ENCODE measurements around the gene PLCG1. TPM values are rescaled to one million over a fixed set of nuclear protein-coding genes. Genes with fewer than 3 reads are reported as not detected.
A peak's percentile ranks its signal among the peaks of the same experiment; 100 is the strongest.

Gene PLCG1
- total RNA-seq, 4 donors from 2014 or later, result 54.0 to 188 (median 91.5) TPM

DNA sequence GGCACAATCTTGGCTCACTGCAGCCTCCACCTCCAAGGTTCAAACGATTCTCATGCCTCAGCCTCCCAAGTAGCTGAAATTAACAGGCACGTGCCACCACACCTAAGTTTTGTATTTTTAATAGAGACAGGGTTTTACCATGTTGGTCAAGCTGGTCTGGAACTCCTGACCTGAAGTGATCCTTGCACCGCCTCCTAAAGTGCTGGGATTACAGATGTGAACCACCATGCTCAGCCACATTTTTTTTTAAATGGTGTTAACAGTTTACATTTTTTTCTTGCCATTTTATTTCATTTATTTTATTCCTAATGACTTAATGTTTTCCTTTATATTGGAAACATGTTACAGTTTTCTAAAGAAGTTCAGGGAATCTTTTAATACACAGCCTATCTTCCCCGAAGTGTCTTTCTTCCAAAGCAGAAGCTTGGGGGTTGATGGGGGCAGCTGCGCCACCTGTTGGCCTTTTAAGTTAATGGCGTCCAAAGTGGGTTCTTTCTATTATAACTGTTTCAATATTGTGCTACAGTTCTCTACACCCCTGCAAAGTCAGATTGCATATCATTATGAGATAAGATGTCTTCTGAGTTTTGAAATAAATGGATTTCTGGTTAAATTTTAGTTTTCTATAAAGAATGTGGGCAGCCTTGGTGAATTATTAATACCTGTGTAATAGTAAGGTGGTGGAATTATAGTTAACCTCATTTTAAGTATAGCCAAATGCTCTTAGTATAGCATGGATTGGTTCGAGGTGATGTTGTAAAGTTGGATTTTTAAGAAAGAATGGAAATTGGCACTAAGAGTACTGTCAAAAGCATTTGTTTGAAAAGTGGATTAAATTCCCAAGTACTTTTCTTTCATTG lies 42.0 kb upstream of the PLCG1 start:
- Histone ChIP-seq H3K9me3 (no peaks in the 10 kb centered on the region), H3K4me3 (no peak overlapping the region), H3K27me3 (no peaks in the 10 kb centered on the region), H3K4me1 (no peaks in the 10 kb centered on the region), H3K27ac (no peak overlapping the region), H3K36me3 (peaks cover 74% of the 10 kb centered on the region)
- DNase-seq (ENCODE audit: low spot score in 2 of 2), result no peak
- TF ChIP-seq, protein P1, sequence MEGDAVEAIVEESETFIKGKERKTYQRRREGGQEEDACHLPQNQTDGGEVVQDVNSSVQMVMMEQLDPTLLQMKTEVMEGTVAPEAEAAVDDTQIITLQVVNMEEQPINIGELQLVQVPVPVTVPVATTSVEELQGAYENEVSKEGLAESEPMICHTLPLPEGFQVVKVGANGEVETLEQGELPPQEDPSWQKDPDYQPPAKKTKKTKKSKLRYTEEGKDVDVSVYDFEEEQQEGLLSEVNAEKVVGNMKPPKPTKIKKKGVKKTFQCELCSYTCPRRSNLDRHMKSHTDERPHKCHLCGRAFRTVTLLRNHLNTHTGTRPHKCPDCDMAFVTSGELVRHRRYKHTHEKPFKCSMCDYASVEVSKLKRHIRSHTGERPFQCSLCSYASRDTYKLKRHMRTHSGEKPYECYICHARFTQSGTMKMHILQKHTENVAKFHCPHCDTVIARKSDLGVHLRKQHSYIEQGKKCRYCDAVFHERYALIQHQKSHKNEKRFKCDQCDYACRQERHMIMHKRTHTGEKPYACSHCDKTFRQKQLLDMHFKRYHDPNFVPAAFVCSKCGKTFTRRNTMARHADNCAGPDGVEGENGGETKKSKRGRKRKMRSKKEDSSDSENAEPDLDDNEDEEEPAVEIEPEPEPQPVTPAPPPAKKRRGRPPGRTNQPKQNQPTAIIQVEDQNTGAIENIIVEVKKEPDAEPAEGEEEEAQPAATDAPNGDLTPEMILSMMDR (IDR thresholded peaks at IDR 0.05), result peak; percentile 70 to 87
- no peak for TF ChIP-seq POLR2A (IDR thresholded peaks at IDR 0.05)
- 46% methylated on average over 7 of the region's 7 CpGs for WGBS

DNA sequence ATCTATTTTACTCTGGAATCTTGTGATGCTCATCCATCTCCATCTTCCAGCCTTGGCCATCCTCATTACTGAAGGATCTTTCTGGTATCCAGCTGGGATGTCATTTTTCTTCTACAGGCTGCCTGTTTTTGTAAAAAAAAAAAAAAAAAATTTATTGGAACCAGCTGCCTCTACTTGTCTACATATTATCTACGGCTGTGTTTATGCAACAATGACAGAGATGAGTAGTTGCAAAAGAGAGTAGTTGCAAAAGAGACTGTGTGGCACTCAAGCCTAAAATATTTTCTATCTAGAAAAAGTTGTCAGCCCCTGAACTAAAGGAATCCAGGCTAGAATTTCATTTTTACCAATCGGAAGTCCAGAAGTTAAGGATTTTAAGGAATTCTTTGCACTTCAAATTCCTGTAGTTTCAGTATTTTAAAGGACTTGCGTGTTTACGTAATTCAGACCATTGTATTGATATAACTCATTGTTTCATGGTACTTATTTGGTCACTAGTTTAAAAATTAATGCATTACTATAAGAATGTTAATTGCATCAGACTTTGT lies 38.6 kb upstream of the PLCG1 start:
- no peak overlapping the region for H3K27ac ChIP-seq
- no peak for DNase-seq (ENCODE audit: low spot score in 2 of 2)
- H3K4me3 ChIP-seq, result no peak overlapping the region
- H3K4me1 ChIP-seq, result no peaks in the 10 kb centered on the region
- no peak for TF ChIP-seq POLR2A (IDR thresholded peaks at IDR 0.05)
- peak in 1 of 3 donors; percentile 16 for TF ChIP-seq POLR2AphosphoS5 (IDR thresholded peaks at IDR 0.05)
- TF ChIP-seq EP300 (IDR thresholded peaks at IDR 0.05), result no peak
- TF ChIP-seq, protein P1 (IDR thresholded peaks at IDR 0.05), result no peak
- H3K36me3 ChIP-seq, result peaks cover 87% of the 10 kb centered on the region
- 76% methylated on average over 4 of the region's 4 CpGs for WGBS
- H3K9me3 ChIP-seq, result no peaks in the 10 kb centered on the region
- no peaks in the 10 kb centered on the region for H3K27me3 ChIP-seq

DNA sequence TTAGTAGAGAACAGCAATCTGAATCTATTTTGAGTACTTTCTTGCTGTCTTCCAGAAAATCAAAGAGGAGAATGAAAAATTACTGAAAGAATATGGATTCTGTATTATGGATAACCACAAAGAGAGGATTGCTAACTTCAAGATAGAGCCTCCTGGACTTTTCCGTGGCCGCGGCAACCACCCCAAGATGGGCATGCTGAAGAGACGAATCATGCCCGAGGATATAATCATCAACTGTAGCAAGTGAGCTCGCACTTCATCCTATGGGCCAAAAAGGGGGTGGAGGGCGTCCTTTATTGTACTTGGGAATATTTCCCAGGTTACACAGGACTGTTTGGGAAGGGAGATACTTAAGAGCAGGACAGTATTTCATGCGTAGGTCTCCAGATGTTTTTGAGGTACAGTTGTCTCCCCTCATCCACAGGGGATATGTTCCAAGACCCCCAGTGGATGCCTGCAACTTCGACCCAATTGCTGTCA lies 37.3 kb upstream of the PLCG1 start:
- H3K27me3 ChIP-seq, result no peaks in the 10 kb centered on the region
- 90% methylated on average over 9 of the region's 9 CpGs for WGBS
- no peak overlapping the region for H3K4me3 ChIP-seq
- DNase-seq (ENCODE audit: low spot score in 2 of 2), result no peak
- no peaks in the 10 kb centered on the region for H3K9me3 ChIP-seq
- TF ChIP-seq POLR2A (IDR thresholded peaks at IDR 0.05) (no peak), EP300 (IDR thresholded peaks at IDR 0.05) (no peak)
- TF ChIP-seq, protein P1 (IDR thresholded peaks at IDR 0.05), result no peak
- peaks cover 90% of the 10 kb centered on the region for H3K36me3 ChIP-seq
- H3K27ac ChIP-seq, result no peak overlapping the region
- H3K4me1 ChIP-seq, result no peaks in the 10 kb centered on the region

DNA sequence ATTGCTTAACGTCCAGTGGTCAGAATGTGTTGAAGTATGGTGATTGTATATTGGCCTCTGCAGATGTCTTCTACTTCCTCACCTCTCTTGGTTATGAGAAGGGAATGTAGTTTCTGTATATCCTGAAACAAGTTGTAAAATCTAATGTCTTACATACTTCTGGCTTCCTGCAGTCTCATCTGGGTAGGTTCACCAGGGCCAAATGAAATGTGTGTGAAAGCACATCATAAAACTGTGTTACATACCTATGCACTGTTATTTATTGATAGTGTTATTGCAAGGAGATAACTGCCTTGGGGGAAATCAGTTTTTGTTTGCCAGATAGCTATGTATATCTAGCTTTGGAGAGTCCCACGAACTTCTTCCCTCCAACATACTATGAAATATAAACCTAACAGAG lies 35.7 kb upstream of the PLCG1 start:
- 90% methylated on average over 2 of the region's 2 CpGs for WGBS

DNA sequence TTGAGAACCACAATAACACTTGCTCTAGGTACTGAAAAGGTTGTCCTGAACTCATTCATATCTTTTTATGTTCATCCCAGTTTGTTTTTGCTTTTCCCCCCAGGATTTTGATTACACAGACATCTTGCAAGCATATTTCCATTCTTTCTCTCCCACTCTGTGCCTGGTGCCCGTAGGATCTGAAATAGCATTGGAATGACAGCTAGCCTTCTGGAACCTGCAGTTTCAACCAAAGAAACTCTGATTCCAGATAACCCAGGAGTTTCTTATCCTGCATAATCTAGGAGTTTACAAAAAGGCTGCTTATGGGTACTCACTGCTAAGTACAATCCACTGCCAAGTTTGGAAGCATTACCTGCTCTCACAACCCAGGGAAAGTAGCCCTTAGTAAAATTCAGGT lies 28.8 kb upstream of the PLCG1 start:
- no peak for DNase-seq (ENCODE audit: low spot score in 2 of 2)
- Histone ChIP-seq H3K27ac (no peak overlapping the region), H3K36me3 (peaks cover 63% of the 10 kb centered on the region), H3K4me1 (no peaks in the 10 kb centered on the region), H3K27me3 (no peaks in the 10 kb centered on the region), H3K9me3 (no peaks in the 10 kb centered on the region), H3K4me3 (no peak overlapping the region)
- 100% methylated on average over 1 of the region's 1 CpG for WGBS
- TF ChIP-seq EP300 (IDR thresholded peaks at IDR 0.05), result no peak
- TF ChIP-seq POLR2A (IDR thresholded peaks at IDR 0.05), result no peak
- TF ChIP-seq, protein P1 (IDR thresholded peaks at IDR 0.05), result no peak
- TF ChIP-seq POLR2AphosphoS5 (IDR thresholded peaks at IDR 0.05), result no peak

More for the DNA sequence above, 35.7 kb upstream of the PLCG1 start:
- Histone ChIP-seq H3K27me3 (no peaks in the 10 kb centered on the region), H3K9me3 (no peaks in the 10 kb centered on the region), H3K27ac (no peak overlapping the region), H3K36me3 (peaks cover 87% of the 10 kb centered on the region), H3K4me1 (no peaks in the 10 kb centered on the region), H3K4me3 (no peak overlapping the region)
- TF ChIP-seq, protein P1 (IDR thresholded peaks at IDR 0.05), result no peak
- TF ChIP-seq POLR2AphosphoS5 (IDR thresholded peaks at IDR 0.05) (no peak), POLR2A (IDR thresholded peaks at IDR 0.05) (no peak), EP300 (IDR thresholded peaks at IDR 0.05) (no peak)
- no peak for DNase-seq (ENCODE audit: low spot score in 2 of 2)

Measured in suprapubic skin (tissue), 4 donors.